Loucy (cell line): ENCODE measurements around the gene SAMD1.
A peak's percentile ranks its signal among the peaks of the same experiment; 100 is the strongest.

ENCODE experiments used
- H2AFZ ChIP-seq: fragments of 200-600 bp; sonication (generic); 2 replicates; pipeline ENCODE4 v1.6.0; 2016; ENCODE audit warnings: antibody characterized with exemption, mild to moderate bottlenecking, low read length, moderate library complexity
- H3F3A ChIP-seq: fragments of 200-600 bp; 2 replicates; pipeline ENCODE4 v1.6.0; 2016; ENCODE audit warnings: antibody characterized with exemption, low read depth, mild to moderate bottlenecking
- H3K27me3 ChIP-seq: fragments of 200-600 bp; sonication (generic); 2 replicates; pipeline ENCODE4 v1.6.1; 2014; ENCODE audit warnings: low read length, mild to moderate bottlenecking; ENCODE audit not compliant: insufficient read depth, poor library complexity, severe bottlenecking
- H3K36me3 ChIP-seq: fragments of 200-600 bp; sonication (generic); 2 replicates; pipeline ENCODE4 v1.6.1; 2016; ENCODE audit warnings: low read length; ENCODE audit not compliant: insufficient read depth
- H3K4me1 ChIP-seq: fragments of 200-600 bp; sonication (generic); 2 replicates; pipeline ENCODE4 v1.5.1; 2014; ENCODE audit warnings: low read length, mild to moderate bottlenecking; ENCODE audit not compliant: insufficient read depth, poor library complexity, severe bottlenecking
- H3K4me2 ChIP-seq: fragments of 200-600 bp; sonication (generic); 2 replicates; pipeline ENCODE4 v1.6.0; 2014; ENCODE audit warnings: antibody characterized with exemption, low read length, low read depth, mild to moderate bottlenecking; ENCODE audit not compliant: poor library complexity, severe bottlenecking
- H3K4me3 ChIP-seq: fragments of 200-600 bp; sonication (generic); 2 replicates; pipeline ENCODE4 v1.5.1; 2014; ENCODE audit warnings: low read length, mild to moderate bottlenecking, mixed read lengths; ENCODE audit not compliant: poor library complexity, severe bottlenecking
- H3K79me2 ChIP-seq: fragments of 200-600 bp; sonication (generic); 2 replicates; pipeline ENCODE4 v1.6.1; 2014; ENCODE audit warnings: low read length; ENCODE audit not compliant: insufficient read depth
- H3K9ac ChIP-seq: fragments of 200-600 bp; sonication (generic); 2 replicates; pipeline ENCODE4 v1.6.0; 2014; ENCODE audit warnings: mild to moderate bottlenecking, low read depth, low read length, moderate library complexity; ENCODE audit not compliant: poor library complexity, severe bottlenecking
- H3K9me2 ChIP-seq: fragments of 200-600 bp; sonication (generic); replicated peaks from 2 replicates; pipeline ENCODE4 v1.6.1; 2016; ENCODE audit warnings: low read depth, low read length, mixed read lengths
- H3K9me3 ChIP-seq: fragments of 200-600 bp; sonication (generic); 2 replicates; pipeline ENCODE4 v1.6.1; 2014; ENCODE audit warnings: mild to moderate bottlenecking, antibody characterized with exemption, low read length, low read depth; ENCODE audit not compliant: insufficient read depth
- H4K20me1 ChIP-seq: fragments of 200-600 bp; sonication (generic); 2 replicates; pipeline ENCODE4 v1.6.0; 2014; ENCODE audit warnings: antibody characterized with exemption, low read length, mild to moderate bottlenecking; ENCODE audit not compliant: insufficient read depth, poor library complexity, severe bottlenecking
- EZH2phosphoT487 ChIP-seq: fragments of 200-600 bp; IDR thresholded peaks from 2 replicates; pipeline ENCODE4 v1.6.1; 2018; ENCODE audit warnings: antibody characterized with exemption, mild to moderate bottlenecking, moderate library complexity, borderline replicate concordance
- TF ChIP-seq, protein P1 (sequence below): fragments of 200-600 bp; sonication (generic); conservative IDR thresholded peaks from 2 replicates; pipeline ENCODE4 v1.5.1; 2014; ENCODE audit warnings: mild to moderate bottlenecking, antibody characterized with exemption, low read length

SAMD1 gene

GRCh38 chr19:14112051-14112808 lies 21.7 kb upstream of the SAMD1 start:
- no peaks in the 10 kb centered on the region for H3K9me3 ChIP-seq
- H3K36me3 ChIP-seq = no peaks in the 10 kb centered on the region
- peaks cover 18% of the 10 kb centered on the region for H4K20me1 ChIP-seq
- no peaks in the 10 kb centered on the region for H3K27me3 ChIP-seq
- no peaks in the 10 kb centered on the region for H3K9me2 ChIP-seq
- H3K4me1 ChIP-seq = peaks cover 49% of the 10 kb centered on the region
- H3K79me2 ChIP-seq = peaks cover 33% of the 10 kb centered on the region; the same call in 1 of the 2 replicates
- H2AFZ ChIP-seq = no peak overlapping the region
- H3K9ac ChIP-seq = peak overlapping the region; percentile 15
- no peak for TF ChIP-seq EZH2phosphoT487
- TF ChIP-seq, protein P1, sequence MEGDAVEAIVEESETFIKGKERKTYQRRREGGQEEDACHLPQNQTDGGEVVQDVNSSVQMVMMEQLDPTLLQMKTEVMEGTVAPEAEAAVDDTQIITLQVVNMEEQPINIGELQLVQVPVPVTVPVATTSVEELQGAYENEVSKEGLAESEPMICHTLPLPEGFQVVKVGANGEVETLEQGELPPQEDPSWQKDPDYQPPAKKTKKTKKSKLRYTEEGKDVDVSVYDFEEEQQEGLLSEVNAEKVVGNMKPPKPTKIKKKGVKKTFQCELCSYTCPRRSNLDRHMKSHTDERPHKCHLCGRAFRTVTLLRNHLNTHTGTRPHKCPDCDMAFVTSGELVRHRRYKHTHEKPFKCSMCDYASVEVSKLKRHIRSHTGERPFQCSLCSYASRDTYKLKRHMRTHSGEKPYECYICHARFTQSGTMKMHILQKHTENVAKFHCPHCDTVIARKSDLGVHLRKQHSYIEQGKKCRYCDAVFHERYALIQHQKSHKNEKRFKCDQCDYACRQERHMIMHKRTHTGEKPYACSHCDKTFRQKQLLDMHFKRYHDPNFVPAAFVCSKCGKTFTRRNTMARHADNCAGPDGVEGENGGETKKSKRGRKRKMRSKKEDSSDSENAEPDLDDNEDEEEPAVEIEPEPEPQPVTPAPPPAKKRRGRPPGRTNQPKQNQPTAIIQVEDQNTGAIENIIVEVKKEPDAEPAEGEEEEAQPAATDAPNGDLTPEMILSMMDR = no peak
- H3K4me2 ChIP-seq = peak overlapping the region; percentile 33
- H3F3A ChIP-seq = no peaks in the 10 kb centered on the region
- H3K4me3 ChIP-seq = no peak overlapping the region

GRCh38 chr19:14111486-14111885 lies 20.9 kb upstream of the SAMD1 start:
- H3F3A ChIP-seq = no peaks in the 10 kb centered on the region
- peaks cover 42% of the 10 kb centered on the region for H3K4me1 ChIP-seq
- no peak overlapping the region for H2AFZ ChIP-seq
- no peaks in the 10 kb centered on the region for H3K36me3 ChIP-seq
- H3K27me3 ChIP-seq = no peaks in the 10 kb centered on the region
- H4K20me1 ChIP-seq = peaks cover 11% of the 10 kb centered on the region
- TF ChIP-seq, protein P1 = no peak
- no peak for TF ChIP-seq EZH2phosphoT487
- H3K4me3 ChIP-seq = no peak overlapping the region
- H3K9ac ChIP-seq = no peak overlapping the region
- no peak overlapping the region for H3K4me2 ChIP-seq
- H3K79me2 ChIP-seq = peaks cover 26% of the 10 kb centered on the region; the same call in 1 of the 2 replicates
- H3K9me2 ChIP-seq = no peaks in the 10 kb centered on the region
- no peaks in the 10 kb centered on the region for H3K9me3 ChIP-seq

DNA sequence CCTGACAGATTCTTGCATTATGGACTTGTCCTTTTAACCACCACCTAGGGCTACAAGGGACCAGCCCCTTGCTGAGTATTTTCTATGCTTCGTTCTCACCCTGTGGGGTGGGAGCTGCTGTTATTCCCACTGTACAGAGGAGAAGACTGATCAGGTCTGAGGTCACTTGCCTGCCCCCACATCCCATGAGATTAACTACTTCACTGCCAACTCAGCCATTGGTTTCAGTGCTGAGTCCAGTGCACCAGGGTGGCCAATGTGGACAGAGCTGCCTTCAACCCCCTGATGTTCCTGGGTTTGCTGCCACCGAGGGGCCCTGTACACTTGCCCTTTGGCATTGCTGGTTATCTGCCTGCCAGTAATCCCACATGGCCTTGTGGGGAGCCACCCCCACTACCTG lies 20.1 kb upstream of the SAMD1 start:
- no peaks in the 10 kb centered on the region for H3K9me3 ChIP-seq
- no peak overlapping the region for H3K4me2 ChIP-seq
- no peak overlapping the region for H3K4me3 ChIP-seq
- peaks cover 6% of the 10 kb centered on the region for H4K20me1 ChIP-seq
- no peaks in the 10 kb centered on the region for H3K9me2 ChIP-seq
- H3K27me3 ChIP-seq = no peaks in the 10 kb centered on the region
- no peaks in the 10 kb centered on the region for H3F3A ChIP-seq
- H3K9ac ChIP-seq = no peak overlapping the region
- peaks cover 33% of the 10 kb centered on the region for H3K4me1 ChIP-seq
- no peak for TF ChIP-seq EZH2phosphoT487
- TF ChIP-seq, protein P1 = no peak
- H3K79me2 ChIP-seq = peaks cover 17% of the 10 kb centered on the region; the same call in 1 of the 2 replicates
- H2AFZ ChIP-seq = no peak overlapping the region
- H3K36me3 ChIP-seq = no peaks in the 10 kb centered on the region; the same call in 1 of the 2 replicates
